Peyer's patch (tissue), 4 donors: ENCODE results near the gene MACROD2.

Experiments
- CTCF ChIP-seq, 6 experiments: fragments of 450-650 bp in 4 of 6; fragments of 200-600 bp in 2 of 6; sonication (generic) in 1 of 6; IDR thresholded peaks; one replicate each; pipeline ENCODE4 v1.5.1; 2017 to 2019; ENCODE audit warnings: antibody characterized with exemption in 6 of 6, mild to moderate bottlenecking in 3 of 6, moderate library complexity in 1 of 6
- POLR2A ChIP-seq, 2 donors: fragments of 450-650 bp; IDR thresholded peaks; one replicate each; pipeline ENCODE4 v1.5.1; 2017; ENCODE audit warnings: antibody characterized with exemption in 2 of 2, mild to moderate bottlenecking in 2 of 2, moderate library complexity in 2 of 2

DNA sequence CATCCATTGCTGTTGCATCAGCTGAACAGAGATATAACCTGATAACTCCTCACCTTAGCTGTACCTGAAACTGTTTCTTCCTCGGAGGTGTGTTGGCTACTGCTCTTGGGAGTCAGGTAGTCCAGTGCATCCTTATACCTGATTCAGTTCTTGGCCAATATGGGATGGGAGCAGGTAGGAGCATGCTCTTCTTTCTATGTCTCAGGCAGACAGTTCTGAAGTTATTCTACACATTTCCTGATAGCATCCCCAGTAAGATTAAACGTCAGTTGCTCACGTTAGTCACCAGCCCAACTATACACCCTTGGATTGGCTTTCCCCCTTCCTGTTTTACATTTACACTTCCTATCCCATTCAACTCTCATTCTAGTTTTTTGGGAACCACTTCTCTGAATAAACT lies 586.4 kb downstream of the MACROD2 start:
- TF ChIP-seq CTCF (IDR thresholded peaks at IDR 0.05) (no peak), POLR2A (IDR thresholded peaks at IDR 0.05) (no peak)
